ENCODE measurements around the gene IRF5. TPM values are rescaled to one million over a fixed set of nuclear protein-coding genes. Genes with fewer than 3 reads are reported as not detected.

IRF5 gene
- total and polyA plus RNA-seq, 4 donors: 4.3 to 6.2 (median 4.5) TPM

- H3K4me1 ChIP-seq (ENCODE audit: control insufficient read depth in 4 of 4, insufficient read depth in 4 of 4, low read length in 3 of 4): peaks cover 2 to 18% (median 4%) of the 10 kb centered on the region in 4 donors
- WGBS: 90% methylated on average over 5 of the region's 5 CpGs
- H3K27ac ChIP-seq (ENCODE audit: low read depth in 1 of 2, low read length in 2 of 2): no peak overlapping the region
- DNase-seq (ENCODE audit: low spot score): no peak
- TF ChIP-seq, protein P1, sequence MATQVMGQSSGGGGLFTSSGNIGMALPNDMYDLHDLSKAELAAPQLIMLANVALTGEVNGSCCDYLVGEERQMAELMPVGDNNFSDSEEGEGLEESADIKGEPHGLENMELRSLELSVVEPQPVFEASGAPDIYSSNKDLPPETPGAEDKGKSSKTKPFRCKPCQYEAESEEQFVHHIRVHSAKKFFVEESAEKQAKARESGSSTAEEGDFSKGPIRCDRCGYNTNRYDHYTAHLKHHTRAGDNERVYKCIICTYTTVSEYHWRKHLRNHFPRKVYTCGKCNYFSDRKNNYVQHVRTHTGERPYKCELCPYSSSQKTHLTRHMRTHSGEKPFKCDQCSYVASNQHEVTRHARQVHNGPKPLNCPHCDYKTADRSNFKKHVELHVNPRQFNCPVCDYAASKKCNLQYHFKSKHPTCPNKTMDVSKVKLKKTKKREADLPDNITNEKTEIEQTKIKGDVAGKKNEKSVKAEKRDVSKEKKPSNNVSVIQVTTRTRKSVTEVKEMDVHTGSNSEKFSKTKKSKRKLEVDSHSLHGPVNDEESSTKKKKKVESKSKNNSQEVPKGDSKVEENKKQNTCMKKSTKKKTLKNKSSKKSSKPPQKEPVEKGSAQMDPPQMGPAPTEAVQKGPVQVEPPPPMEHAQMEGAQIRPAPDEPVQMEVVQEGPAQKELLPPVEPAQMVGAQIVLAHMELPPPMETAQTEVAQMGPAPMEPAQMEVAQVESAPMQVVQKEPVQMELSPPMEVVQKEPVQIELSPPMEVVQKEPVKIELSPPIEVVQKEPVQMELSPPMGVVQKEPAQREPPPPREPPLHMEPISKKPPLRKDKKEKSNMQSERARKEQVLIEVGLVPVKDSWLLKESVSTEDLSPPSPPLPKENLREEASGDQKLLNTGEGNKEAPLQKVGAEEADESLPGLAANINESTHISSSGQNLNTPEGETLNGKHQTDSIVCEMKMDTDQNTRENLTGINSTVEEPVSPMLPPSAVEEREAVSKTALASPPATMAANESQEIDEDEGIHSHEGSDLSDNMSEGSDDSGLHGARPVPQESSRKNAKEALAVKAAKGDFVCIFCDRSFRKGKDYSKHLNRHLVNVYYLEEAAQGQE (IDR thresholded peaks at IDR 0.05): no peak
- no peak for TF ChIP-seq TAF1 (conservative IDR thresholded peaks at IDR 0.05)
- TF ChIP-seq FOXA2 (IDR thresholded peaks at IDR 0.05): no peak
- TF ChIP-seq RAD21 (IDR thresholded peaks at IDR 0.05): no peak
- TF ChIP-seq FOXA1 (IDR thresholded peaks at IDR 0.05): no peak
- no peak for TF ChIP-seq HNF4A (conservative IDR thresholded peaks at IDR 0.05)
- TF ChIP-seq NR2F2 (IDR thresholded peaks at IDR 0.05): no peak
- no peak for TF ChIP-seq RXRA (IDR thresholded peaks at IDR 0.05)
- no peak for TF ChIP-seq YY1 (IDR thresholded peaks at IDR 0.05)
- no peak for TF ChIP-seq JUND (IDR thresholded peaks at IDR 0.05)
- TF ChIP-seq SP1 (IDR thresholded peaks at IDR 0.05): no peak
- no peak for TF ChIP-seq ZBTB33 (IDR thresholded peaks at IDR 0.05)
- no peak for TF ChIP-seq HNF4G (IDR thresholded peaks at IDR 0.05)
- no peak for TF ChIP-seq CTCF (IDR thresholded peaks at IDR 0.05; ENCODE audit: low read depth, low read length, missing input control)
- TF ChIP-seq, protein P2, sequence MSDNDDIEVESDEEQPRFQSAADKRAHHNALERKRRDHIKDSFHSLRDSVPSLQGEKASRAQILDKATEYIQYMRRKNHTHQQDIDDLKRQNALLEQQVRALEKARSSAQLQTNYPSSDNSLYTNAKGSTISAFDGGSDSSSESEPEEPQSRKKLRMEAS (IDR thresholded peaks at IDR 0.05): no peak
- TF ChIP-seq GABPA (IDR thresholded peaks at IDR 0.05 in 1 of 2, conservative IDR thresholded peaks at IDR 0.05 in 1 of 2): no peak
- no peak overlapping the region for H3K4me3 ChIP-seq (ENCODE audit: low read depth in 1 of 3, low read length in 3 of 3)
- no peaks in the 10 kb centered on the region for H3K36me3 ChIP-seq (ENCODE audit: control insufficient read depth in 4 of 4, insufficient read depth in 3 of 4, low read depth in 1 of 4, low read length in 3 of 4)
- H3K9me3 ChIP-seq (ENCODE audit: control insufficient read depth in 4 of 4, low read length in 3 of 4): no peaks in the 10 kb centered on the region
- H3K9ac ChIP-seq (ENCODE audit: low read depth in 1 of 2, low read length in 2 of 2): no peak overlapping the region
- H3K27me3 ChIP-seq (ENCODE audit: control insufficient read depth in 4 of 4, insufficient read depth in 4 of 4, low read length in 3 of 4): no peaks in the 10 kb centered on the region
Observed at GRCh38 chr7:128906001-128906765, 31.5 kb upstream of the IRF5 start.

Data from liver (tissue), 9 donors.